Measurements from ENCODE around the gene C22orf23.

DNA sequence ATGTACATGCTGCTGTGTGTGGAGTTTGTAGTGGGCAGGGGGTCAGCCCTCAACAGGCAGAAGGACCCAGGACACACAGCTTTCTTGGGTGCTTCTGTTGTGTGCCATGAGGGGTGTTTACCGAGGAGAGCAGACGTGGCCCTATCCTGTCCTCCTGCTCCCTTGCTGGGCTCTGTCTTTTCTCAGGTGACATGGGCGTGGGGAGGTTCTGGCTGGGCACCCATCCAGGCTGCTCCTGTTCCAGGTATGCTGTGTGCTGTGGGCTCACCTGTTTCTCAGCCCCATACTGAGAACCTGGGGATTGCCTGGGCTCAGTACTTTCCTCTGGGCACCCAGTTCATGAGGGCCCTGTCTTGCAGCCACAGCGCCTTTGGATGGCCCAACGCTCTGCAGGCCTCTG is 24.0 kb downstream of the C22orf23 start:
- no peak for TF ChIP-seq POLR2A (IDR thresholded peaks at IDR 0.05)
- TF ChIP-seq, protein P1, sequence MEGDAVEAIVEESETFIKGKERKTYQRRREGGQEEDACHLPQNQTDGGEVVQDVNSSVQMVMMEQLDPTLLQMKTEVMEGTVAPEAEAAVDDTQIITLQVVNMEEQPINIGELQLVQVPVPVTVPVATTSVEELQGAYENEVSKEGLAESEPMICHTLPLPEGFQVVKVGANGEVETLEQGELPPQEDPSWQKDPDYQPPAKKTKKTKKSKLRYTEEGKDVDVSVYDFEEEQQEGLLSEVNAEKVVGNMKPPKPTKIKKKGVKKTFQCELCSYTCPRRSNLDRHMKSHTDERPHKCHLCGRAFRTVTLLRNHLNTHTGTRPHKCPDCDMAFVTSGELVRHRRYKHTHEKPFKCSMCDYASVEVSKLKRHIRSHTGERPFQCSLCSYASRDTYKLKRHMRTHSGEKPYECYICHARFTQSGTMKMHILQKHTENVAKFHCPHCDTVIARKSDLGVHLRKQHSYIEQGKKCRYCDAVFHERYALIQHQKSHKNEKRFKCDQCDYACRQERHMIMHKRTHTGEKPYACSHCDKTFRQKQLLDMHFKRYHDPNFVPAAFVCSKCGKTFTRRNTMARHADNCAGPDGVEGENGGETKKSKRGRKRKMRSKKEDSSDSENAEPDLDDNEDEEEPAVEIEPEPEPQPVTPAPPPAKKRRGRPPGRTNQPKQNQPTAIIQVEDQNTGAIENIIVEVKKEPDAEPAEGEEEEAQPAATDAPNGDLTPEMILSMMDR (IDR thresholded peaks at IDR 0.05), result no peak
